GM13976 (cell line): Measurements from ENCODE around the gene GNG13.

Source experiments
- DNase-seq: peaks from one replicate; pipeline ENCODE4 v3.0.0; 2012; ENCODE audit warnings: low spot score
- in situ Hi-C: fragments of 300-500 bp; cut with MboI; formaldehyde crosslinking; loops from one replicate; pipeline ENCODE4 v1.12.0; 2022; ENCODE audit warnings: low sequenced_read_pairs, mixed read lengths, inconsistent platforms; ENCODE audit not compliant: unreplicated experiment
- TF ChIP-seq, protein P1 (sequence below): IDR thresholded peaks from 2 replicates; pipeline ENCODE4 v1.5.1; 2012; ENCODE audit warnings: borderline replicate concordance, mild to moderate bottlenecking; ENCODE audit not compliant: insufficient read depth; ENCODE audit errors: extremely low read depth, missing control alignments, control extremely low read depth

Gene GNG13

DNA sequence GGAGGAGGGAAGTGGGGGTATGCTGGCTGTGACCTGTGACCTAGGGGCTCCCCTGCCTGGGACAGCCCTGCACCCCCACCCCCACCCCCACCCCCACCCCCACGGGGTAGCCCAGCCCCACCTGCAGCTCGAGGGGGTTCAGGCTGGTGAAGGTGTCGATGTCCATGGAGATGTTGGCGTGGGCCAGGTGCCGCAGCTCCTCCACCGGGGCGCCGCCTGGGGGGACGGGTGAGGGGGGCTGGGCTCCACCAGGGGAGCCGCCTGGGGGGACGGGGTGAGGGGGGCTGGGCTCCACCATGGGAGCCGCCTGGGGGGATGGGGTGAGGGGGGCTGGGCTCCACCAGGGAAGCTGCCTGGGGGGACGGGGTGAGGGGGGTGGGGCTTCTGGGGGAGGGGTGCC is 30.1 kb downstream of the GNG13 start:
- in situ Hi-C loops: no loop called here
- TF ChIP-seq, protein P1, sequence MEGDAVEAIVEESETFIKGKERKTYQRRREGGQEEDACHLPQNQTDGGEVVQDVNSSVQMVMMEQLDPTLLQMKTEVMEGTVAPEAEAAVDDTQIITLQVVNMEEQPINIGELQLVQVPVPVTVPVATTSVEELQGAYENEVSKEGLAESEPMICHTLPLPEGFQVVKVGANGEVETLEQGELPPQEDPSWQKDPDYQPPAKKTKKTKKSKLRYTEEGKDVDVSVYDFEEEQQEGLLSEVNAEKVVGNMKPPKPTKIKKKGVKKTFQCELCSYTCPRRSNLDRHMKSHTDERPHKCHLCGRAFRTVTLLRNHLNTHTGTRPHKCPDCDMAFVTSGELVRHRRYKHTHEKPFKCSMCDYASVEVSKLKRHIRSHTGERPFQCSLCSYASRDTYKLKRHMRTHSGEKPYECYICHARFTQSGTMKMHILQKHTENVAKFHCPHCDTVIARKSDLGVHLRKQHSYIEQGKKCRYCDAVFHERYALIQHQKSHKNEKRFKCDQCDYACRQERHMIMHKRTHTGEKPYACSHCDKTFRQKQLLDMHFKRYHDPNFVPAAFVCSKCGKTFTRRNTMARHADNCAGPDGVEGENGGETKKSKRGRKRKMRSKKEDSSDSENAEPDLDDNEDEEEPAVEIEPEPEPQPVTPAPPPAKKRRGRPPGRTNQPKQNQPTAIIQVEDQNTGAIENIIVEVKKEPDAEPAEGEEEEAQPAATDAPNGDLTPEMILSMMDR: no peak

GRCh38 chr16:769934-770333 is 30.6 kb downstream of the GNG13 start:
- in situ Hi-C loops: no loop called here
- TF ChIP-seq, protein P1: no peak

More for the DNA sequence above, 30.1 kb downstream of the GNG13 start:
- no peak for DNase-seq

GRCh38 chr16:769184-769784 is 31.2 kb downstream of the GNG13 start:
- TF ChIP-seq, protein P1: no peak
- in situ Hi-C loops: no loop called here

More at GRCh38 chr16:769934-770333, 30.6 kb downstream of the GNG13 start:
- DNase-seq: no peak

DNA sequence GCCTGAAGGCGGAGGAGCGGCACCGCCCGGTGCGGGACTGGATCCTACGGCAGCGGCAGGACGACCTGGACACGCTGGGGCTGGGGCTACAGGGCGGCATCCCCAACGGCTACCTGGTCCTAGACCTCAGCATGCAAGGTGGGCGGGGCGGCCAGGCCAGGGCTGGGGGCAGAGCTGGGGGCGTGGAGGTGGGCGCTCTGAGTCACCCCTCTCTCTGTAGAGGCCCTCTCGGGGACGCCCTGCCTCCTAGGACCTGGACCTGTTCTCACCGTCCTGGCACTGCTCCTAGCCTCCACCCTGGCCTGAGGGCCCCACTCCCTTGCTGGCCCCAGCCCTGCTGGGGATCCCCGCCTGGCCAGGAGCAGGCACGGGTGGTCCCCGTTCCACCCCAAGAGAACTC is 32.1 kb downstream of the GNG13 start:
- in situ Hi-C loops: no loop called here
- no peak for DNase-seq
- TF ChIP-seq, protein P1: no peak

More at GRCh38 chr16:769184-769784, 31.2 kb downstream of the GNG13 start:
- DNase-seq: no peak

- in situ Hi-C loops: no loop called here
- TF ChIP-seq, protein P1: no peak
- no peak for DNase-seq
Observed at GRCh38 chr16:767743-768235, 32.7 kb downstream of the GNG13 start.

DNA sequence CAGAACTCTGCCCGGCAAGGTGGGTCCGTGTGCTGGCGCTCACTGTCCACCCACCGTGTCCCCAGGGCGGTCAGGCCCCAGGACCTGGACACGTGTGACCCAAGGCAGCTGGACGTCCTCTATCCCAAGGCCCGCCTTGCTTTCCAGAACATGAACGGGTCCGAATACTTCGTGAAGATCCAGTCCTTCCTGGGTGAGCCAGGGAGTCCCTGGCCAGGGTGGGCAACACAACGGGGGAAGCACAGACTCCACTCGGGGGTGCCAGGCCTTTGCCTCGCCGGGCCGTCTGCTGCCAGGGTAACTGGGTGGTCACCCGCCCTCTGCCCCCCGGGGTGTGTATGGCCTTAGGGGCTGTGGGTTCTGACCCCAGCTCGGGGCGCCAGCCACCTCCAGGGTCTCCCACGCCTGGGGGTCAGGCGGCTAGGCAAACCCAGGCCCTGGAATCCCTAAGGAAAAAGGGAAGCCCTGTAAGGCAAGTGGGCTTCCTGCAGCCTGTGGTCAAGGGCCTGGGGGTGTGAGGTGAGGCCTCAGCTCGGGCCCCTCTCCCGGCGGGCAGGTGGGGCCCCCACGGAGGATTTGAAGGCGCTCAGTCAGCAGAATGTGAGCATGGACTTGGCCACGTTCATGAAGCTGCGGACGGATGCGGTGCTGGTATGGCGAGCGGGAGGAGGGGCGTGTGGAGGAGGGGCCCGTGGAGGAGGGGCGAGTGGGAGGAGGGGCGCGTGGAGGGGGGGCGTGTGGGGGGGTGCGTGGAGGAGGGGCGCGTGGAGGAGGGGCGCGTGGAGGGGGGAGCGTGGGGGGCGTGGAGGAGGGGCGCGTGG is 33.5 kb downstream of the GNG13 start:
- in situ Hi-C loops: no loop called here
- no peak for DNase-seq
- TF ChIP-seq, protein P1: no peak
